HS-27A (cell line): ENCODE measurements around the gene PPFIA3.

ENCODE experiments used
- DNase-seq: peaks from one replicate; pipeline ENCODE4 v3.0.0-alpha.2; 2012; ENCODE audit warnings: low read depth, missing footprints

The PPFIA3 gene

GRCh38 chr19:49119411-49120324 lies at the start of gene PPFIA3:
PPFIA3 (plus strand) TSS chr19:49119544; CDS start chr19:49127874, 8,330 bp downstream.
- no peak for DNase-seq

- no peak for DNase-seq
These were observed 48.9 kb upstream of the PPFIA3 start for GRCh38 chr19:49070416-49070815.

GRCh38 chr19:49071860-49072547 lies 47.3 kb upstream of the PPFIA3 start:
- DNase-seq = no peak

- DNase-seq = no peak
These were observed 45.6 kb upstream of the PPFIA3 start for GRCh38 chr19:49073514-49074378.

- peak; percentile 49 for DNase-seq
These were observed 44.5 kb upstream of the PPFIA3 start for GRCh38 chr19:49074869-49075268.

- no peak for DNase-seq
These were observed 39.0 kb upstream of the PPFIA3 start for GRCh38 chr19:49080392-49080791.

- no peak for DNase-seq
These were observed 38.1 kb upstream of the PPFIA3 start for GRCh38 chr19:49081273-49081672.

- no peak for DNase-seq
These were observed 34.9 kb upstream of the PPFIA3 start for GRCh38 chr19:49084206-49085019.

GRCh38 chr19:49085020-49085867 lies 34.1 kb upstream of the PPFIA3 start, which contains the start of gene SNRNP70:
SNRNP70 (plus strand) TSS chr19:49085451; CDS start chr19:49086415, 964 bp downstream.
- peak; percentile 96 for DNase-seq

GRCh38 chr19:49085868-49086232 lies 33.5 kb upstream of the PPFIA3 start:
- no peak for DNase-seq

- DNase-seq = no peak
These were observed 33.0 kb upstream of the PPFIA3 start for GRCh38 chr19:49086296-49086695.

- DNase-seq = no peak
These were observed 27.8 kb upstream of the PPFIA3 start for GRCh38 chr19:49091391-49092038.

- DNase-seq = no peak
These were observed 26.7 kb upstream of the PPFIA3 start for GRCh38 chr19:49092686-49093085.

- DNase-seq = no peak
These were observed 24.6 kb upstream of the PPFIA3 start for GRCh38 chr19:49094505-49095482.

GRCh38 chr19:49097453-49098288 lies 21.7 kb upstream of the PPFIA3 start:
- DNase-seq = peak; percentile 50

GRCh38 chr19:49098795-49099194 lies 20.5 kb upstream of the PPFIA3 start:
- no peak for DNase-seq

GRCh38 chr19:49101160-49101559 lies 18.2 kb upstream of the PPFIA3 start:
- no peak for DNase-seq

- DNase-seq = no peak
These were observed 17.0 kb upstream of the PPFIA3 start for GRCh38 chr19:49102303-49102702.
